Stimulated activated CD8-positive, alpha-beta memory T cell treated with anti-CD3 and anti-CD28 coated beads, Interleukin-15, amount 100 ng/mL, for 4 hours (primary cell): ENCODE data around the gene UBE3A.
"Not testable (repeated sequence)": the region's sequence is repeated elsewhere in the genome, so short reads cannot be mapped to it uniquely, and the experiment has no call there.

Experiments used
- DNase-seq, 2 donors: peaks; one replicate each; pipeline ENCODE4 v3.0.0-alpha.2; 2020; ENCODE audit warnings: low read depth in 2 of 2

Gene UBE3A

DNA sequence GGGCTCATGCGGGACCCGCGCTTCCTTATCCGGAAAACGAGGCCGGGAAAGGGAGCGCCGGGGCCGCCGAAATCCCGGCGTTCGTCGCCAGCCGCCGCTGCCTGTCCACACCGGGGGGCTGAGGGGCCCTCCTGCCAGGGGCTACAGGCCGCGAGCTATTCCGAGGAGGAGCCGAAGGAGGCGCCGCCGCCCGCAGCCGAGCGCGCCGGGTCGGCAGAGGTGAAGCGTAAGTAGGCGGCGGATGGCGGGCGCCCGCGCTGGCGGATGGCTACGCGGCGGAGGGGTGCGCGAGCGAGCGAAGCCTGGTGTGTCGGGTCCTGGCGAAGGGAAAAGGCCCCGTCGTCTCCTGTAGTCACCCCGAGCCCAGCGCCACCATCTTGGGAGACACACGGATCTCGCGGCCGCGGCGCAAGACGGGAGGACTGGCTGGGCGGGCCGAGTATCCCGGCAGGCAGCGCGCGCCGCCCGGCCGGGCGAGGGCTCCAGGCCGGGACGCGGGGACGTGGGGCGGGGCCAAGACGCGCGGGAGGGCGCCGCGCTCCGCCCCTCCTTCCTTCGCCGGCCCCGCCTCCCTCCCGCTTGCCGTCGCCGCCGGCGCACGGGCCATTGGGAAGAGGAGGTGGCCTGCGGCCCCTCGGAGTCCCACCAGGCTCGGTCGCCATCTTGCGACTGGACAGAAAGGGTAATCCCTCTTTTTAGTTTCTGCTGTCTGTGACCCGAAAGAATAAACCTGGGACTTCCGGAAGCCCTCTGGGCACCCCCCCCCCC is at the start of gene UBE3A:
Gene UBE3A (minus strand): TSS at position 424 of the 768 bp plus-strand sequence. CDS start 29,917 bp downstream, outside the sequence.
- peak; percentile 60 to 77 for DNase-seq

DNA sequence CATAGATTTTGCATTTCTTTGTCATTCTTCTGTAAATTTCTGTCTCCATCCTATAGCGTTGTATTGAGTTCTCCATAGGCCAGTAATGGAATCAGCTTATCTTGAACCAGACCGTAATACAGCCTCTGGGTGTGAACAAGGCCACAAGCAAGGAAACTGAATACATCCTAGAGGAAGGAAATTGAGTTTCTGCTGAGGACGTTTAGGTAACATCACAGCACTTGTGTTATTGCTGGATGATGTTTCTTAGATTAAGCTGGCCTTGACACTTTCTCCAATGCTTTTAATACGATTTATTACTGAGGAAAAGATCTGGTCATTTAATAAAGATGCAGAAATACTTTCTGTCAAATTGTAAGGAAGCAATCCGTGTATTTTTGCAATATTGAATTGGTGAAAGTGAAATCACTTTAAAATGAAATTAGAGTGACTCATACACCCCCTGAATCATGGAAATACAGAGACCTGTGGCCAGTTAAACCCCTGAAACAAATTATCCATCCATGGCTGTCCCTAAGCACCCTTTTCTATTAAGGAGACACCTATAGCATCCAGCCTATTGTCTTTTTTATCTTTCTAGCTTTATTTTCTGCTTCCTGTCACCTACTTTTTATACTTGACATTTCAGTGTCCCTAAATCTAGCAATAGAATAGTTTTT is 48.5 kb upstream of the UBE3A start:
- no peak for DNase-seq

- DNase-seq = no peak
Observed at GRCh38 chr15:25486051-25486450, 47.2 kb upstream of the UBE3A start.

- DNase-seq = no peak
Observed at GRCh38 chr15:25481208-25481859, 42.5 kb upstream of the UBE3A start.

GRCh38 chr15:25478313-25478712 is 39.5 kb upstream of the UBE3A start:
- DNase-seq = no peak

DNA sequence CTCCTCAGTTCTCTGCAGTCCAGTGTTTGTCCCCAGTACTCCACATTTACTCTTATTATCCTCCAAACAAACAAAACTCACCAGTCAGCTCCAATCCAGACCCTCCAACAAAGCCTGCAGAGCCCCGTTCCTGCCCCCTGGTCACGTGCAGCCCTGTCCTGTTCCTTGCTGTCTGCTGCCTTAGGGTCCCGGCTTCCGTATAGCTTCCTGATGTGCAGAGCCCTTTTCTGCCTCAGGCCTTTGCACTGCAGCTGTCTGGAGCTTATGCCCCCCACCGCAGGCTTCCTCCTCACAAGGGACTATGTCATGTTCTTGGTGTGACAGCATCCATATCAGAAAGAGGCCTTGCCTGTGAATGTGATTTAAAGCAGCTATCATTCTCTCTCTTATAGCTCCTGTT is 39.0 kb upstream of the UBE3A start:
- no peak for DNase-seq

DNA sequence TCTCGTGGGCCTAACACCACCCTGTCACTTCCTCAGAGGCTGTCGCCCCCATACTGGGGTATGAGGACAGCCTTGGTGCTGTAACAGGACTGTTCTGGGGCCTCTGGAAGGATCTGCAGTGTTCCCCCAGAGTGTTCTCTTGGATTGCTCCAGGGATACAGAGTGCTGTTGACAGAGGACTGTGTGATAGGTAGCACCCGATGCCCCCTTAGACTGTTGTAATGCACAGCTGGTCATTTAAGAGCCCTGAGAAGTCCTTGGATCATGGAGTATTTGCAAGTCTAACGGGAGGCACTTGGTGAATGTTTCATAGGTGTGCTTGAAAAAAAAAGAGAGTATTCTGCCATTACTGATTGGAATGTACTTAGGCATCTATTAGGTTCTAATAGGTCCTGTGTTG is 35.4 kb upstream of the UBE3A start:
- DNase-seq = no peak

DNA sequence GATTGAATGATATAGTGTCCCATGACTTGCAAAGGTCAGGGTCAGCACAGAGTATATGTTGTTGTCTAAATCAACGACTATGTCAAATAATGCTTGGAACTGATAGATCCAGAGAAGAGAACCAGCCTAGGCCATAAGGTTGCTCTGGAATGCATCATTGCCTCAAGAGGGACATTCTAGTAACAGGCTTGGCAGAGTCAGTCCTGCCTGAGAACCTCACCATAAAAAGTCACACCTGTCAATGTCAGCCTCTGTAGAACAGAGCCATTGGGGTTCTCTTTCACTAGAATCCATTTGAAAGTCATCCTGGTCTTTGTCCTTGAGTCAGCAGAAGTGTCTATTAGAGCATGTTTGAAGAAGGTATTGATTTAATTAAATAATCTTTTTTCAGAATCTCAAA is 31.4 kb upstream of the UBE3A start:
- no peak for DNase-seq

DNA sequence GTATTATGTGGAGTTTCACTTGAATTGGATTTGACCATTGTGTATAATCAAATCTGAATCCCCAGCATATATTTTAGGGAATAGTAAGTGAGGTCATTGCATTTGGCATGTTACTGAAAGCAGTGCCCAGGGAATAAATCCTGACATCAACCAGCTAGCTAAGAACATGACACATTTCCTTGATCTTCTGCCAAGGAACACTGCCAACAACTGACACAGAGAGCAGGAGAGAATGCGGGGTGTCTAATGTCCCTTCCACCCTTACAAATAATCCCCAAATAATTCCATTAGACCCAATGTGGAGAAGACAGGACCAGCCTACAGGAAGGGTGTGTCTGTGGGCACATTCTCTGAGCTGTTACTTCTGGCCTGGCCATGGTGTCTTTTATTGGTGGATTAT is 30.6 kb upstream of the UBE3A start:
- no peak for DNase-seq

GRCh38 chr15:25468611-25469010 is 29.8 kb upstream of the UBE3A start:
- no peak for DNase-seq

- DNase-seq = no peak
Observed at GRCh38 chr15:25465835-25466234, 27.0 kb upstream of the UBE3A start.

DNA sequence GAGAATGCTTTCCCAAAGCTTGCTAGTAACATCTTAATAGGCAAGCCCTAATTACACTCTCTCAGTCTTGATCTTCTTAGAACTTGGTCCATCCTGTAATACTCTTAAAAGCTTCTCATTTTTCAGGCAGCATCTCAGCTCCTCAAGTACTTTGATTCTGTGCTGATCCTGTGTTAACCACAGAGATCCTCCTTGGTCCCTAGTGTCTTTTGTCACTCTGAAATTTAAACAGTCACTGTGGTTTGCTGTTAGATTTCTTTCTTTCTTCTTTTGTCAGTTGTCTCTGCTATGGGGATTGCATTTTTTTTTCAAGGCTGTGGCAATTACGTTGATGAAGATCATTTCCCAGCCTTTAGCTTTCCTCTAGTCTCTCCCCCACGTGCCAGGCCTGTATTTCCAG is 26.0 kb upstream of the UBE3A start:
- no peak for DNase-seq

DNA sequence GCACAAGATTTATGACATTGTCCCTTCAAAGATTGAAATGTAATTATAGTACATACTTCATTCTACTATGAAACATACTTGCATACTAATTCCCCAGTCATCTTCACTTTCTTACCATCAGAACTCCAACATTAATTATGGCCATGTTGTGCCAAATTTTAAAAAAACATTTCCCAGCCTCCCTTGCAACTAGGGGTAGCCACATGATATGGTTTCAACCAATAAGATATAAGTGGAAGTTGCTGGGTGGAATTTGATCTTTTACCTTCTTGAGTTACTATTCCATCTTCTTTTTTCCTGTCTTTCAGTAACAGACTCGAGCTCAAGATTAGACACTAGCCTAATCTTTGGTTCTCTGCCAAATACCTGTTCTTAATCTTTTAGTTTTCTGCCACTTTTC is 25.6 kb upstream of the UBE3A start:
- no peak for DNase-seq

DNA sequence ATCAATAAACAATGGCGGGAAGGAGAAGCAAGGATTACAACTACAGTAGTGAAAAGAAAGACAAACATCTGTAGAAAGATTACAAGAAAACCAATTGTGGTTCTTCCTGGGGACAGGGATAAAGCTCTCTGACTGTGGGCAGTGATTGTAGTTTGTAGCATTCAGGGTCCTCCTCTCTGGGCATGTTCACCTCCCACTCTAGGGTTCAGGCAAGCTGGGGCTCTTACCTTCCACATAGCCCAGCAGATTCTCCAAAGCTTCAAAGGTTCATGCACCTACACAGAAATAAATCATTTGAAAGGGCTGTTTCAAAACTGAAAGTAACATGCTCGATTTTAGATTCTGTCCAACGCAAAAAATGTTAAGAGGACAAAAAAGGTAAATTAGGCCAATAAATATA is 17.4 kb upstream of the UBE3A start:
- DNase-seq = no peak

GRCh38 chr15:25455226-25455625 is 16.4 kb upstream of the UBE3A start:
- no peak for DNase-seq

GRCh38 chr15:25454771-25455170 is 15.9 kb upstream of the UBE3A start:
- no peak for DNase-seq

- DNase-seq = not testable (repeated sequence)
Observed at GRCh38 chr15:25453246-25453645, 14.4 kb upstream of the UBE3A start.

GRCh38 chr15:25451501-25451900 is 12.7 kb upstream of the UBE3A start:
- no peak for DNase-seq

DNA sequence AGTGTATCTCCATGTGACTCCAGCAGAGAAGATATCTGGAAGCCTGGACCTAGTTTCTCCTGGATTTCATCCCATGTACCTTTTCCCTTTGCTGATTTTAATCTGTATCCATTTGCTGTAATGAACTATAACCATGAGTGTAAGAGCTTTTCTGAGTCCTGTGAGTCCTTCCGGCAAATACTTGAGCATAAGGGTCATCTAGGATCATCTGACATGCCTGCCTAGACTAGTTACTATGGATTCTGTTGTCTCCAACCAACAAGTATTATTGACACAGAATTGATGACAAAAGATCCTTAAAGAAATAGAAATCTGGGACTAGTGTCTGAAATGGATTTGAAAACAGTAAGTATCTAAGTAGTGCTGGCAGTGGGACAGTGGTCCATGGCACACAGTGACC is 11.3 kb upstream of the UBE3A start:
- DNase-seq = no peak

DNA sequence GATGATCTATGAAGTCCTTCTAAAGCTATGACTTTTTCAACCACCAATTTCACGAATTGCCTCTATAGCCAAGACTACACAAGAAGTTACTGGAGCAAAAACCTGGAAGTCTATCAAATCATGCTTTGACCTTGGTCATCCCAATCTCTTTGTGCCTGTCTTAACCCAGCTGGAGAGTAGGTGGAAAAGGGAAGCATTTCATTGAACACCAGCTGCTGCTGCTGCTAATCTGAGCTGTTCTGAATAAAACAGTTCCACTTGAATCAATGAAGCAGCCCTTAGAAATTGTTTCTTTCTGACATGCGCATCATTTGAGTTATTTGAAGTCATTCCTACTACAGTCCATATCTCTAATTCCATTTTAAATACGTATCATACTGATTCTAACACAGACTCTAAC is 7.3 kb upstream of the UBE3A start:
- no peak for DNase-seq

DNA sequence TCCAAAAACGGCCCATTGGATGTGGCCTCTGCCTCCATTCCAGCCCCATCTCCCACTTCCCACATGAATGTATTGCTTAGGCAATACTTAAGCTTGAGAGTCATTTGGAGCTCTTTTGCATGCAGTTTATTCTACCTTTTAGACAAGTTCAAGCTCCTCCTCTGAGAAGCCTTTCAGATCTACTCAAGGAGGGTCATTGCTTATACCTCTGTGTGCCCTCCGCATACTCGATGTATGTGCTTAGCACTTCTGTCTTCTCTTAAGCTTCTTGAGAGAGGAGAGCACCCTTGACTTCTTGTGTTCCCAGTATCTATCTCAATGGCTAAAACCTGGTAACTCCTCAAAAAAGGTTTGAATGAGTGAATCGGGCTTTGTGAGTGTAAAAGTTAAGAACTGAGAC is 6.6 kb upstream of the UBE3A start:
- no peak for DNase-seq

DNA sequence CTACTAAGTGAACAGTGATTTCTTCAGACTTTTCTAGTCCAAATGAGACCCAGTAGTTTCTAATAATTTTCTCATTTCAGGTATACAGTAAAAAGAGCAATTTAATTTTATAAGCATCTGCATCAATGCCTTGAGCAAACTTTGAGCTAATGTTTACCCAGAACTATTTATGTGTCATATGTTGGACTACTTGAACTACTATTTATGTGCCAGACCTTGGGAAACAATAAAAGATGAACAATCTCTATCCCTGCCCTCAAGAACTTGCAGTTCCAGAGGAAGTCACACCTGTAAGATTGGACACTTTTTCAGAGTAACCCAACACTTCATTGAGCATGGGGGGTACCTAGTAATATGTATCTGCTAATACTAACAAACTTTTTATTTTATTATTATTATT is 2.3 kb upstream of the UBE3A start:
- DNase-seq = no peak

DNA sequence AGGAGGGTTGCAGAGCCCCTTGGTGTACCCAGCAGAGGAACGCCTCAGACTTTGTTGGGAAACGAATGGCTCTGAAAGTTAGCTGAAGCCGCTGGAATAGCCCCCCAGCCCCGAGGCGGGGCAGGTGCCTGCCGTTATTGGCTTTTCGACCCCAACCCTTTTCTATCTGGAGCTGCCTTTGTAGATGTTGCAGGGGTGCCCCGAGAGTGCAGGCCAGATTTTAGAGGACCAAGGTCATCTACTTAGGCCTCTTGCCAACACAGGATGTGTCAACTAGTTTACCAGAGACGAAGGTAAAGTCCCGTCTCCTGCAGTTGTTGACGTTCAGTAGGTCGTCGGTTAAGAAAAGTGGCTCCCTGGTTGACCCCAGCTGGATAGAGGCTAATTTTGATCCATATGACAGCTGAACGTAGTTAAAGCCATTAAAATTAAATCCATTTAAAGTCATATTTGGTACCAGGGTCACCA is 579 bp upstream of the UBE3A start:
- DNase-seq = no peak
